MG63 (cell line): Measurements from ENCODE around the gene NOSIP. TPM values are rescaled to one million over a fixed set of nuclear protein-coding genes. Genes with fewer than 3 reads are reported as not detected.
"Not testable (repeated sequence)": the region's sequence is repeated elsewhere in the genome, so short reads cannot be mapped to it uniquely, and the experiment has no call there.

Experiments
- DNase-seq: peaks from one replicate; pipeline ENCODE4 v3.0.0-alpha.2; 2020
- H3K27me3 ChIP-seq: fragments of 250-450 bp; sonication (Bioruptor Pico); 2 replicates; pipeline ENCODE4 v1.5.1; 2020; ENCODE audit warnings: mild to moderate bottlenecking, moderate library complexity
- H3K36me3 ChIP-seq: fragments of 250-450 bp; sonication (Bioruptor Pico); 2 replicates; pipeline ENCODE4 v1.5.1; 2020; ENCODE audit warnings: mild to moderate bottlenecking, moderate library complexity
- H3K4me3 ChIP-seq: fragments of 250-450 bp; sonication (Bioruptor Pico); 2 replicates; pipeline ENCODE4 v1.5.1; 2020; ENCODE audit warnings: mild to moderate bottlenecking, moderate library complexity
- H3K9me3 ChIP-seq: fragments of 250-450 bp; sonication (Bioruptor Pico); 2 replicates; pipeline ENCODE4 v1.5.1; 2020; ENCODE audit warnings: mild to moderate bottlenecking, moderate library complexity
- total RNA-seq: library from RNA; depleted of rRNA; stranded (reverse); fragments of >200 nt; shearing (Covaris generic); gene quantifications from 2 replicates; pipeline ENCODE4 v1.2.3, GENCODE V29; 2014; ENCODE audit warnings: low replicate concordance; rRNA removed

NOSIP gene
- 46.1 and 109 TPM in 2 replicates for total RNA-seq

- peaks cover 15% of the 10 kb centered on the region for H3K36me3 ChIP-seq
- DNase-seq, result peak; percentile 96
- H3K27me3 ChIP-seq, result no peaks in the 10 kb centered on the region
- no peaks in the 10 kb centered on the region for H3K9me3 ChIP-seq
- peak within 1 kb of the TSS; percentile 68 for H3K4me3 ChIP-seq
These were observed at the start of gene NOSIP for GRCh38 chr19:49580264-49581006. Gene NOSIP (minus strand): TSS chr19:49580556. CDS start chr19:49560691, 19,865 bp downstream.

GRCh38 chr19:49629659-49630058 is 49.3 kb upstream of the NOSIP start:
- Histone ChIP-seq H3K36me3 (peaks cover 22% of the 10 kb centered on the region), H3K9me3 (no peaks in the 10 kb centered on the region), H3K27me3 (no peaks in the 10 kb centered on the region), H3K4me3 (no peak overlapping the region)
- DNase-seq, result no peak

GRCh38 chr19:49626226-49626625 is 45.9 kb upstream of the NOSIP start:
- Histone ChIP-seq H3K9me3 (no peaks in the 10 kb centered on the region), H3K4me3 (no peak overlapping the region), H3K27me3 (no peaks in the 10 kb centered on the region), H3K36me3 (peaks cover 37% of the 10 kb centered on the region)
- DNase-seq, result no peak

DNA sequence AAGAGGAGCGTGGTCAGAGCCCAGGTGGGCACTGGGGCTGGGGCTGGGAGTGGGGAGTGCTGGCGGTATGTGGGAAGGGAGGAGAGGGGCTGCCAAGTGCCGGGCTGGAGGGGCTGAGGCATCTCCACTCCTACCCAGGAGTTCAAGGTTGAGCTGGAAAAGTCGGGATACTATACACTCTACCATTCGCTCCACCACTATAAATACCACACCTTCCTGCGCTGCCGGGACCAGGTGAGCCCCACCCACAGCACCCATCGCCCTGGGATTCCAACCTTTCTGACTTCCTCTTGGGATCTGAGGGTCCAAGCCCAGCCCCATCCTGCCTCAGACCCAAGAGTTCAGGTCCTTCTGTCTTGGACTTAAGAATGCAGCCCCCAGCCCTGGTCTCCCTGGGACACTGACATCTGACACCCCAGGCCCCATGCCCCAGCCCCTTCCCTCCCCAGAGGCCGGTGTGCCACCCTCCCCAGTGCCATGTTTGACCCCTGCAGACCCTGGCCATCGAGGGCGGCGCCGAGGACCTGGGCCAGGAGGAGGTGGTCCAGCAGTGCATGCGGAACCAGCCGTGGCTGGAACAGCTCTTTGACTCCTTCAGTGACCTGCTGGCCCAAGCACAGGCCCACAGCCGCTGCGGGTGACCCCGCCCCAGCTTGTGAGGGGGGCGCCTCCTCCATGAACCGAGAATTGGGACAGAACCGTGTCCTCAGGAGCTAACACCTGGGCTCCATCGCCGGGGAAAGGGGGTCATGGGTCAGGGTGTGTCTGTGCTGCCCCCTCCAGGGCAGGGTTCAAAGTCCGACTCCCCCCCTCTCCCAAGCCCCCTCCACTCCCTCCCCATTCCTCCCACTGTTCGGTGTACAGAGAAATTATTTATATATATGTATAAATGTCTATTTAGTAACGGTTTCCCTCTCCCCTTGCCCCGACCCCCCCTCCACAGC is 44.9 kb upstream of the NOSIP start:
- no peak for DNase-seq
- H3K36me3 ChIP-seq, result peaks cover 39% of the 10 kb centered on the region

GRCh38 chr19:49617860-49618259 is 37.5 kb upstream of the NOSIP start:
- H3K36me3 ChIP-seq, result peaks cover 72% of the 10 kb centered on the region
- not testable (repeated sequence) for H3K4me3 ChIP-seq, DNase-seq, H3K27me3 ChIP-seq, H3K9me3 ChIP-seq

More for the DNA sequence above, 44.9 kb upstream of the NOSIP start:
- H3K9me3 ChIP-seq, result no peaks in the 10 kb centered on the region
- no peak overlapping the region for H3K4me3 ChIP-seq
- no peaks in the 10 kb centered on the region for H3K27me3 ChIP-seq

- Histone ChIP-seq H3K4me3 (no peak overlapping the region), H3K9me3 (no peaks in the 10 kb centered on the region), H3K36me3 (peaks cover 75% of the 10 kb centered on the region), H3K27me3 (no peaks in the 10 kb centered on the region)
- DNase-seq, result no peak
These were observed 36.6 kb upstream of the NOSIP start for GRCh38 chr19:49616945-49617344.

DNA sequence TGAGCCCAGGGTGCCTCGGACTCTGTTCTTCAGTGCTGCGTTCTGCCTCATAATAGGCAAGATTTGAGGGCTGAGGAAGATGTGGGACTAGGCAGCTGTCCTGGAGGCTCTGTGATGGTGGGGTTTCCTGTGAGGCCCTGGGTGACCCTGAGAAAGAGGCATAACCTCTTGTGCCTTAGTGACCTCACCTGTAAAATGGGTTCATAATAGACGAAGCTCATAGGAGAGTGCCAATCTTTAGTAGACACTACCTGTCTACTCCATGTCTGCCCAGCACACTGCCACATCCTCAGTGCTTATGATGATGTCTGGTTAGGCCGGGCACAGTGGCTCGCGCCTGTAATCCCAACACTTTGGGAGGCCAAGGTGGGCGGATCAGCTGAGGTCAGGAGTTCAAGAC is 36.2 kb upstream of the NOSIP start:
- Histone ChIP-seq H3K9me3 (no peaks in the 10 kb centered on the region), H3K36me3 (peaks cover 72% of the 10 kb centered on the region), H3K27me3 (no peaks in the 10 kb centered on the region), H3K4me3 (no peak overlapping the region)
- no peak for DNase-seq

DNA sequence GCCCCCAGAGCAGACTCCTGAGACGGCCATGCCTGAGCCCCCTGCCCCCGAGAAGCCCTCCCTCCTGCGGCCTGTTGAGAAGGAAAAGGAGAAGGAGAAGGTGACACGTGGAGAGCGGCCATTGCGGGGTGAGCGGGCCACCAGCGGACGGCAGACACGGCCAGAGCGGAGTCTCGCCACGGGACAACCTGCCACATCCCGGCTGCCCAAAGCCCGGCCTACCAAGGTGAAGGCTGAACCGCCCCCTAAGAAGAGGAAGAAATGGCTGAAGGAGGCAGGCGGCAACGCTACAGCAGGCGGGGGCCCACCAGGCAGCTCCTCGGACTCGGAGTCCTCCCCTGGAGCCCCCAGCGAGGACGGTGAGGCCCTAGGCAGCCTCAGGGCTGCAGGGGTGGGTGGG is 35.5 kb upstream of the NOSIP start:
- no peak for DNase-seq
- H3K9me3 ChIP-seq, result no peaks in the 10 kb centered on the region
- no peak overlapping the region for H3K4me3 ChIP-seq
- peaks cover 75% of the 10 kb centered on the region for H3K36me3 ChIP-seq
- no peaks in the 10 kb centered on the region for H3K27me3 ChIP-seq

DNA sequence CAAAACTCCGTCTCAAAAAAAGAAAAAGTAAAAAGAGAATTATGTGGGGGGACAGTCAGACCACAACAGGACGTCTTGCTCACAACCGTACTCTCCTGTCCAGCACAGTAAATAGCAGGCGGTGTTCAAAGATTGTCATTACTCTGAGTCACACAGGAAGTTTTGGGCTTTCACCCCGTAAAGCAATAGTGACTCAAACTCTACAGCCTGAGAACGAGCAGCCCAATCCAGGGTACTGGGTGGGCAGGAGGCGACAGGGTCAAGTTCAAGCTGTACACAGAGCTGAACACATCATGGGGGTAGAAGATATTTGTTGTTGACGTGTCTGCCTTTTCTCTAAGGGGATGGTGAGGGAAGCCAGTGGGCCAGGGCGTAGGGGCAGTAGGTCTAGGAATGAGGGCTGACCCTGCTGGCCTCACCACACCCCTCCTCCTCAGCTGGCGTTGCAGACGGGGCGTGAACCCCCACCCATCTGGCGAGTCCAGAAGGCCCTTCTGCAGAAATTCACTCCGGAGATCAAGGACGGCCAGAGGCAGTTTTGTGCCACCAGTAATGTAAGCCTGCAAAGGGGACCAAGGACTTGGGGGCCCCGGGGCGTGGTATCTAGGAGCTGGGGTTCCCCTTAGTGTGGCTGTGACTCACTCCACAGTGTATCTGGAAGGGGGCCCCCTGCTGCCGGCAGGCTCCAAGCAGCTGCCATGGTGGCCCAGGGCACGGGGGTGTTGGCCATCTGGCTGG is 33.9 kb upstream of the NOSIP start:
- Histone ChIP-seq H3K4me3 (no peak overlapping the region), H3K36me3 (peaks cover 78% of the 10 kb centered on the region)

DNA sequence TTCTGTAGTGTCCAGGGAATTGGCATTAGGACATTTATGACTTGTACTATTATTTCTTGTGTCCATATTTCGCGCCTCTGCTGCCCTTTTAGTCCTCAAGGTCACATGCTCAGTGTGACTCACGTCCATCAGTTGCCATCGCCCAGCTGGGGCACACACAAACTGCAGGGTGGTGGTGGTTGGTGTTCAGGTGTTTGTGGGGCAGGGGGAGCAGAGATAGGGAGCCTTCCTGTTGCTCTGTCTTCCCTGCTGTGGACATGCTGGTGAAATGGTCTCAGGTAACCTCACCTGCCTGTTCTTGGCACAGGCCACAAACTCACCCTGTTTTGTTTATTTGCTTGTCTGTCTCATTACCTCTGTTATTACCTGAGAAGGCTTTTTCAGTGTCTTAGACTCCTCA is 33.0 kb upstream of the NOSIP start:
- peak; percentile 34 for DNase-seq
- H3K9me3 ChIP-seq, result no peaks in the 10 kb centered on the region
- peaks cover 82% of the 10 kb centered on the region for H3K36me3 ChIP-seq
- H3K4me3 ChIP-seq, result no peak overlapping the region
- H3K27me3 ChIP-seq, result no peaks in the 10 kb centered on the region

More for the DNA sequence above, 33.9 kb upstream of the NOSIP start:
- H3K9me3 ChIP-seq, result no peaks in the 10 kb centered on the region
- no peaks in the 10 kb centered on the region for H3K27me3 ChIP-seq
- peak; percentile 49 for DNase-seq

DNA sequence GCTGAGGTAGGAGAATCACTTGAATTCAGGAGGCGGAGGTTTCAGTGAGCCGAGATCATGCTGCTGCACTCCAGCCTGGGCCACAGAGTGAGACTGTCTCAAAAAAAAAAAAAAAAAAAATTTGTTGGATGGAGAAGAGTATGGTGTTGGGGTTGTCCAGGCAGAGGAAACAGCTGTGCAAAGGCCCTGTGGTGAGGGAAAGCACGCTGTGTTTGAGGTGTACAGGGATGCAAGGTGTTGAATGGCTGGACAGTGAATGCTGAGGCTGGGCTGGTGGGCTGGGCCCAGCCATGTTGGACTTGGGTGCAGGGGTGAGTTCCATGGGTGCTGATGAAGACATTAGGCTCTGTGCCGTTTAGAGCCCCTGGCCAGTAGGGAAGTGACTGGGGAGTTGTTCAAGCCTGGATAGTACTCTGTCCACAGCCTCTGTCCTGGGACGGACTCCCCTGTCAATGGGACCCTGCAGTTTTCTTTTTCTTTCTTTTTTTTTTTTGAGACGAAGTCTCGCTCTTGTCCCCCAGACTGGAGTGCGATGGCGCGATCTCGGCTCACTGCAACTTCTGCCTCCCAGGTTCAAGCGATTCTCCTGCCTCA is 29.2 kb upstream of the NOSIP start:
- H3K27me3 ChIP-seq, result no peaks in the 10 kb centered on the region
- H3K4me3 ChIP-seq, result no peak overlapping the region
- DNase-seq, result no peak
- H3K36me3 ChIP-seq, result peaks cover 73% of the 10 kb centered on the region
- H3K9me3 ChIP-seq, result no peaks in the 10 kb centered on the region

DNA sequence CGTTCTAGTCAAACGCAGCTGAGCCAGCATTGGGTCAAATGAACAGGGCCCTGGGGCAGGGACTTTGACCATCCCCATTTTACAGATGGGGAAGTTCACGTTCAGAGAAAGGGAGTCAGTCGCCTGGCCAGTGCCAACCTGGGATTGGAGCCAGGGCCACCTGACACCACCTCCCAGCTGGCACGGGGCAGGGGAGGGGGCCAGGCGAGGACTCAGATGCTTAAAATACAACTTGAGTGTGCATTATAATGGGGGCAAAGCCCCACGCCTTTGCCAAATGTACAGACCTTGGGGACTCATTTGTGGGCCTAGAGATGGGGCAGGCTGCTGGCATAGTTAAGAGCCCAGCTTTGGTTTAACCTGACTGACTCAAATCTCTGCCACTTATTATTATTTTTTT is 25.2 kb upstream of the NOSIP start:
- DNase-seq, result no peak
- Histone ChIP-seq H3K9me3 (no peaks in the 10 kb centered on the region), H3K4me3 (no peak overlapping the region), H3K27me3 (no peaks in the 10 kb centered on the region), H3K36me3 (peaks cover 80% of the 10 kb centered on the region)

- Histone ChIP-seq H3K9me3 (no peaks in the 10 kb centered on the region), H3K4me3 (no peak overlapping the region), H3K27me3 (no peaks in the 10 kb centered on the region), H3K36me3 (peaks cover 85% of the 10 kb centered on the region)
- no peak for DNase-seq
These were observed 22.4 kb upstream of the NOSIP start for GRCh38 chr19:49602806-49603205.

GRCh38 chr19:49601482-49602038 is 21.2 kb upstream of the NOSIP start:
- Histone ChIP-seq H3K36me3 (peaks cover 78% of the 10 kb centered on the region), H3K4me3 (no peak overlapping the region)
- DNase-seq, result no peak

GRCh38 chr19:49599378-49600295 is 19.3 kb upstream of the NOSIP start:
- no peak overlapping the region for H3K4me3 ChIP-seq
- H3K27me3 ChIP-seq, result no peaks in the 10 kb centered on the region
- peaks cover 81% of the 10 kb centered on the region for H3K36me3 ChIP-seq
- no peak for DNase-seq
- H3K9me3 ChIP-seq, result no peaks in the 10 kb centered on the region

More at GRCh38 chr19:49601482-49602038, 21.2 kb upstream of the NOSIP start:
- Histone ChIP-seq H3K9me3 (no peaks in the 10 kb centered on the region), H3K27me3 (no peaks in the 10 kb centered on the region)
